Measurements from ENCODE around the gene OR1B1. TPM values are rescaled to one million over a fixed set of nuclear protein-coding genes. Genes with fewer than 3 reads are reported as not detected.
"Not testable (repeated sequence)": the region's sequence is repeated elsewhere in the genome, so short reads cannot be mapped to it uniquely, and the experiment has no call there.

The OR1B1 gene
- total and polyA plus RNA-seq, 8 donors, result 0.20 to 0.29 TPM; not detected in 6

- H3K27me3 ChIP-seq, result no peaks in the 10 kb centered on the region
- H3K9me3 ChIP-seq, result no peaks in the 10 kb centered on the region
- no peak for ATAC-seq
- no peak overlapping the region for H3K4me3 ChIP-seq
- no peak for DNase-seq
- H3K27ac ChIP-seq, result no peak overlapping the region
- no peaks in the 10 kb centered on the region for H3K4me1 ChIP-seq
- TF ChIP-seq CTCF (IDR thresholded peaks at IDR 0.05), result no peak
- H3K36me3 ChIP-seq, result no peaks in the 10 kb centered on the region
- intact Hi-C loops (cut with DNase I), result no loop called here
Measured at GRCh38 chr9:122606587-122606986, 50.8 kb downstream of the OR1B1 start.

GRCh38 chr9:122605691-122606090 lies 51.7 kb downstream of the OR1B1 start:
- ATAC-seq (no peak), DNase-seq (no peak)
- H3K27me3 ChIP-seq, result no peaks in the 10 kb centered on the region
- H3K27ac ChIP-seq, result no peak overlapping the region
- H3K9me3 ChIP-seq, result peaks cover 0 to 2% of the 10 kb centered on the region in 2 donors
- intact Hi-C loops (cut with DNase I), result no loop called here
- H3K4me3 ChIP-seq, result no peak overlapping the region
- TF ChIP-seq CTCF (IDR thresholded peaks at IDR 0.05), result no peak
- no peaks in the 10 kb centered on the region for H3K36me3 ChIP-seq
- no peaks in the 10 kb centered on the region for H3K4me1 ChIP-seq

- intact Hi-C loops (cut with DNase I), result loop anchor here in 1 of 2 donors (10.0 kb wide), 1 partner anchor 58 kb away; the partner anchor contains the start of gene OR1N1
- not testable (repeated sequence) for H3K4me1 ChIP-seq, ATAC-seq, H3K36me3 ChIP-seq, H3K9me3 ChIP-seq, H3K27ac ChIP-seq, H3K4me3 ChIP-seq, DNase-seq, H3K27me3 ChIP-seq
Measured at GRCh38 chr9:122583284-122583683, 74.1 kb downstream of the OR1B1 start, which contains the start of gene OR1L8. OR1L8 (minus strand) TSS chr9:122583384; CDS start chr9:122568477, 14,907 bp downstream.

GRCh38 chr9:122580360-122580759 lies 77.1 kb downstream of the OR1B1 start:
- intact Hi-C loops (cut with DNase I), result loop anchor here in 1 of 2 donors (10.0 kb wide), 1 partner anchor 56 kb away; the partner anchor contains the start of gene OR1N1
- no peak for TF ChIP-seq CTCF (IDR thresholded peaks at IDR 0.05)
- DNase-seq (no peak), ATAC-seq (no peak)
- no peaks in the 10 kb centered on the region for H3K36me3 ChIP-seq
- H3K27ac ChIP-seq, result no peak overlapping the region
- no peaks in the 10 kb centered on the region for H3K4me1 ChIP-seq
- no peak overlapping the region for H3K4me3 ChIP-seq
- peaks cover 0 to 5% of the 10 kb centered on the region in 2 donors for H3K9me3 ChIP-seq
- H3K27me3 ChIP-seq, result no peaks in the 10 kb centered on the region

- ATAC-seq (no peak), DNase-seq (no peak)
- Histone ChIP-seq H3K4me1 (no peaks in the 10 kb centered on the region), H3K27ac (no peak overlapping the region), H3K36me3 (no peaks in the 10 kb centered on the region), H3K9me3 (peaks cover 0 to 5% of the 10 kb centered on the region in 2 donors), H3K4me3 (no peak overlapping the region), H3K27me3 (no peaks in the 10 kb centered on the region)
- intact Hi-C loops (cut with DNase I), result loop anchor here in 1 of 2 donors (10.0 kb wide), 1 partner anchor 55 kb away; the partner anchor contains the start of gene OR1N1
- TF ChIP-seq CTCF (IDR thresholded peaks at IDR 0.05), result no peak
Measured at GRCh38 chr9:122579874-122580273, 77.6 kb downstream of the OR1B1 start.

Other genes starting within 250 kb of the OR1B1 start
- gene OR1J1, start 179.7 kb downstream of the OR1B1 start, total RNA-seq, result not detected
- not detected for gene OR1J1, start 179.7 kb downstream of the OR1B1 start, polyA plus RNA-seq (ENCODE audit: insufficient read length in 6 of 6)
- gene OR1J2, start 146.8 kb downstream of the OR1B1 start, total RNA-seq, result not detected
- gene OR1J2, start 146.8 kb downstream of the OR1B1 start, polyA plus RNA-seq (ENCODE audit: insufficient read length in 6 of 6), result not detected
- not detected for gene OR1J4, start 138.5 kb downstream of the OR1B1 start, total RNA-seq
- gene OR1J4, start 138.5 kb downstream of the OR1B1 start, polyA plus RNA-seq (ENCODE audit: insufficient read length in 6 of 6), result not detected
- gene OR1N1, start 130.3 kb downstream of the OR1B1 start, total RNA-seq, result not detected
- not detected for gene OR1N1, start 130.3 kb downstream of the OR1B1 start, polyA plus RNA-seq (ENCODE audit: insufficient read length in 6 of 6)
- not detected for gene OR1N2, start 104.5 kb downstream of the OR1B1 start, total RNA-seq
- gene OR1N2, start 104.5 kb downstream of the OR1B1 start, polyA plus RNA-seq (ENCODE audit: insufficient read length in 6 of 6), result not detected
- gene OR1L8, start 74.2 kb downstream of the OR1B1 start, total RNA-seq, result not detected
- under 1 TPM; 0.10 to 0.52 (median 0.37) TPM for gene OR1L8, start 74.2 kb downstream of the OR1B1 start, polyA plus RNA-seq (ENCODE audit: insufficient read length in 6 of 6)
- not detected for gene OR1Q1, start 42.9 kb downstream of the OR1B1 start, total RNA-seq
- gene OR1Q1, start 42.9 kb downstream of the OR1B1 start, polyA plus RNA-seq (ENCODE audit: insufficient read length in 6 of 6), result under 1 TPM in 1 of 6 donors, not detected in 5; 0.21 TPM
- gene OR1L1, start 4.1 kb upstream of the OR1B1 start, total RNA-seq, result not detected
- not detected for gene OR1L1, start 4.1 kb upstream of the OR1B1 start, polyA plus RNA-seq (ENCODE audit: insufficient read length in 6 of 6)
- not detected for gene OR1L3, start 17.5 kb upstream of the OR1B1 start, total RNA-seq
- not detected for gene OR1L3, start 17.5 kb upstream of the OR1B1 start, polyA plus RNA-seq (ENCODE audit: insufficient read length in 6 of 6)
- not detected for gene OR1L4, start 66.4 kb upstream of the OR1B1 start, total RNA-seq
- not detected for gene OR1L4, start 66.4 kb upstream of the OR1B1 start, polyA plus RNA-seq (ENCODE audit: insufficient read length in 6 of 6)
- not detected for gene OR1L6, start 84.7 kb upstream of the OR1B1 start, total RNA-seq
- gene OR1L6, start 84.7 kb upstream of the OR1B1 start, polyA plus RNA-seq (ENCODE audit: insufficient read length in 6 of 6), result not detected
- not detected for gene OR5C1, start 131.3 kb upstream of the OR1B1 start, total RNA-seq
- gene OR5C1, start 131.3 kb upstream of the OR1B1 start, polyA plus RNA-seq (ENCODE audit: insufficient read length in 6 of 6), result not detected
- gene OR1K1, start 142.5 kb upstream of the OR1B1 start, total RNA-seq, result not detected
- not detected for gene OR1K1, start 142.5 kb upstream of the OR1B1 start, polyA plus RNA-seq (ENCODE audit: insufficient read length in 6 of 6)
- 10 to 100 TPM; 18.4 to 18.8 TPM for gene PDCL, start 171.0 kb upstream of the OR1B1 start, total RNA-seq
- 10 to 100 TPM; 38.1 to 45.6 (median 40.6) TPM for gene PDCL, start 171.0 kb upstream of the OR1B1 start, polyA plus RNA-seq (ENCODE audit: insufficient read length in 6 of 6)
- gene RC3H2, start 247.7 kb upstream of the OR1B1 start, total RNA-seq, result 10 to 100 TPM; 46.1 to 48.3 TPM
- 10 to 100 TPM; 39.8 to 43.9 (median 41.7) TPM for gene RC3H2, start 247.7 kb upstream of the OR1B1 start, polyA plus RNA-seq (ENCODE audit: insufficient read length in 6 of 6)

Data from left lung (tissue), 10 donors.